Tongue (tissue), 2 donors: Measurements from ENCODE around the gene LYRM7. TPM values are rescaled to one million over a fixed set of nuclear protein-coding genes. Genes with fewer than 3 reads are reported as not detected.
"Not testable (repeated sequence)": the region's sequence is repeated elsewhere in the genome, so short reads cannot be mapped to it uniquely, and the experiment has no call there.

Experiments used
- DNase-seq: peaks from one replicate; pipeline ENCODE4 v3.0.0-alpha.2; 2015
- total RNA-seq: library from RNA; depleted of rRNA; stranded (reverse); fragments of >200 nt; gene quantifications from one replicate; pipeline ENCODE4 v1.2.3, GENCODE V29; 2014

LYRM7 gene
- total RNA-seq, 1 donor from 2014 or later: 22.1 TPM

DNA sequence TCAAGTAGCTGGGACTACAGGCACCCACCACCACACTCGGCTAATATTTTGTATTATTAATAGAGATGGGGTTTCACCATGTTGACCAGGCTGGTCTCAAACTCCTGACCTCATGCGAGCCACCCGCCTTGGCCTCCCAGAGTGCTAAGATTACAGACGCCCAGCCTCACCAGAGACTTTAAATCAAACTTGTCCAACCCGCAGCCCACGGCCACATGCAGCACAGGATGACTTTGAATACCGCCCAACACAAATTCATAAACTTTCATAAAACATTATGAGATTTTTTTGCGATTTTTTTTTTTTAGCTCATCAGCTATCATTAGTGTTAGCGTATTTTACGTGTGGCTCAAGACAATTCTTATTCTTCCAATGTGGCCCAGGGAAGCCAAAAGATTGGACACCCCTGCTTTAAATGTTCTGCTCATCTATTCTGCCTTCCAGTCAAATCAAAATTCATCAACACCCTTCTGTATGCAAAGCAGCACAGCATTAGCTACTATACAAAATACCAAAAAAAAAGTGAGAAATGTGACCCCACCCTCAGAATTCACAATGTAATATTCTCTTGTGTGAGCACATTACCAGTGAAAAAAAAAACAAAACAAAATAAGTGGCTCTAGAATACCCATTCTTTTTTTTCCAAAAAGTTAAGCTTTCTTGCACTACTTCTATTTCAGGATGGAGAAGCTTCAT lies 50.4 kb downstream of the LYRM7 start:
- DNase-seq: no peak

DNA sequence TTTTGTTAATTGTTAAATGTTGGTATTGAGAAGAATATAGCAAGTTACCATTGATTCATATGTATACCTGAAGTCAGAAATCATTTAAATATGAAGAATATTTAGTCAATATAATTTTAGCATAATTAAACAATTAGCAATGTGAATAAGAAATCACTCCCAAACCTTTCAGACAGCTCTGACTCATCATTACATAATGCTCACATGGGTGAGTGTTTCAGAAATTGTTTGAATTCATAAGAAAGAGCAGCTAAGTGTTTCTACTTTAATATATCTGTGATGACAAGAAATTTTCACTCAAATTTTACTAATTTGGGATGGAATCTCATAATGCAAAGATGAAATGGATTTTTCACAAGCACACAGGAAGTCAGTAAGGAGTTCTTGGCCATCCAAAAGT lies 51.1 kb downstream of the LYRM7 start:
- no peak for DNase-seq

GRCh38 chr5:131222731-131223130 lies 52.0 kb downstream of the LYRM7 start:
- no peak for DNase-seq

- DNase-seq: no peak
These were observed 53.1 kb downstream of the LYRM7 start for GRCh38 chr5:131223751-131224386.

GRCh38 chr5:131224387-131225201 lies 53.9 kb downstream of the LYRM7 start:
- DNase-seq: no peak

DNA sequence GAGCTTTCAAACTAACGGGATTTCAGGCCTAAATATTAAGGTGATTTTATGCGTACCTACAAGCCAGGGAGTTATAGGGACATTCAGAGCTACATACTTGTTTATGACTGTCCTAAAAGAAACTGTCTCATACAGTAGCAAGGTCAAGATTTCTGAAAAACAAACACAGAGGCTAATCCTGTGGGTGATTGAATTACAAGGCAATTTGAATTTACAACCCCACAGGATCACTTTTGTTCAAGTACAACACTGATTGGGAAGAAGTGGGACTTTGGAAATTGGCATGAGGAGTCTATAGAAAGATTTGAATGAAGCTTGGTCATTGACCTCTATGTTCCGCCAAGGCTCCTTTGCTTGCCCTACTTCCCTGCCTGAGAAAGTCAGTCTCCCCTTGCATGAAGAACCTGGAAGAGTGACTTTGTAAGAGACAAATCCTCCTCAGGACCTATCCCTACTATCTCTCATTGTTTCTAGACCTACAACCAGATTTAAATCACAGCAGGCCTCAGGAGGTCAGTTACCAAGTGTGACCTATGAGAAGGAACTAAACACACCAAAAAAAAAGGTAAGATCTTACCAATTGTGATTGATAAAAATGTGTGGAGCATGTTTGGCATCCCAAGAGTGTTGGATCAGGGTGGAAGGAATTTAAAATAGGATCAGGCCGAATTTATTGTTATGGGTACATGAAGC lies 54.7 kb downstream of the LYRM7 start:
- DNase-seq: no peak

DNA sequence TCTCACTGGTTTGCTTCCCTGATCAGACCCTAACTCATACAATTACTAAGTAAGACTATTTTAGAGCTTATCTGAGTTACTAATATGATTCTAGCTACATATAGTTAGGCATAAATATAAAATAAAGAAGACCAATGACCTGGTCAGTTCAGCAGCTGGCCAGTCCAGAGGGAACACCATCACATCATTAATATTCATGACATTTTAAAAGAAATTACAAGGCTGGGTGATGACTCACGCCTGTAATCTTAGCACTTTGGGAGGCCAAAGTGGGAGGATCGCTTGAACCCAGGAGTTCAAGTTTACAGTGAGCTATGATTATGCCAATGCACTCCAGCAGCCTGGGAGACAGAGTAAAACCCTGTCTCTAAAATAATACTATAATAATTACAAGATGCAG lies 56.2 kb downstream of the LYRM7 start:
- no peak for DNase-seq

DNA sequence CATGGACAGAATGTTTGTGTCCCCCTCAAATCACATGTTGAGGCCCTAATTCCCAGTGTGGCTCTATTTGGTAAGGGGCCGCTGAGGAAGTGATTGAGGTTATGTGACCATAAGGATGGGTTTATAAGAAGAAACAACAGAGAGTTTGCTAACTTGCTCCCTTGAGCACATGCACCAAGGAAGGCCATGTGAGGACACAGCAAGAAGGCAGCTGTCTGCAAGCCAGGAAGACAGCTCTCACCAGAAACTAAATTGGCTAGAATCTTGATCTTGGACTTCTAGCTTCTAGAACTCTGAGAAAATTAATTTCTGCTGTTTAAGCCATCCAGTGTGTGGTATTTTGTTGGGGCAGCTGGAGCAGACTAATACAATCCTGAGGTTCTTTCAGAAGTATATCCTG lies 57.9 kb downstream of the LYRM7 start:
- no peak for DNase-seq

- DNase-seq: no peak
These were observed 58.9 kb downstream of the LYRM7 start for GRCh38 chr5:131229623-131230022.

DNA sequence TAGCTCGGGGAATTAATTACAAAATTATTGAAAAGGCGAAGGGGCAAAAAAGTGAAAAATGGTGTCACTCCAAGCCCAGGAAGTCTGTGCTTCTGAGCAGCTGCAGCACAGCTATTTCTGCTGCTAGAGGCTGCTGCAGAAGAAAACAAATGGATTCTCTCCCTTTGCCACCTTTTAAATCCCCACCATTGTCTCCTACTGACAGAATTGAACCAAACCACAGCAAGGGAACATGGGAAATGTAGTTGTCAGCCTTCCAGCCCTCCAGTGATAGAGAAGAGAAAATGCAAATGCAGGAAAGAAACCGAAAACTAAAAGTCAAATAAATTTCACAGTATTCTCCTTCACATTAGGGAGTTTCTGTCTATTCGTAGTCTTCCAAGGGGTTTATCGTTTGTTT lies 59.7 kb downstream of the LYRM7 start:
- DNase-seq: no peak

DNA sequence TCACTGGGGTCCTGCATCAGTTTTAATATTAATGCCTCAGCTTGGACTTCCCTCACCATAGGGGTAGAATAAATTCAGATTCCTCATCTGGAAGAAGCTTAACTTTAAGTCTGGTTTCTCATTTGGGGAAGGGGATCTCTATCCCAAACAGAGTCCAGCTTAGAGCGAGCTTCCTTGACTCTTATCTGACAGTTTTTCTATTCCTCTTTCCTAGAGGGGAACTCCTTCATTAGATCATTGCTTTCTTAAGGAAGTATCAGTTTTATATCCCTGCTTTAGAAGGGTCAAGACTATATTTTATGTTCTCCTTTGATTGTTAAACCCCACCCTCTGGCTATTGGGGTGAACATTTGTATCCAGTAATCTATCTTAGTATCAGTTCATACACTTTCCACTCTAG lies 68.9 kb downstream of the LYRM7 start:
- no peak for DNase-seq

DNA sequence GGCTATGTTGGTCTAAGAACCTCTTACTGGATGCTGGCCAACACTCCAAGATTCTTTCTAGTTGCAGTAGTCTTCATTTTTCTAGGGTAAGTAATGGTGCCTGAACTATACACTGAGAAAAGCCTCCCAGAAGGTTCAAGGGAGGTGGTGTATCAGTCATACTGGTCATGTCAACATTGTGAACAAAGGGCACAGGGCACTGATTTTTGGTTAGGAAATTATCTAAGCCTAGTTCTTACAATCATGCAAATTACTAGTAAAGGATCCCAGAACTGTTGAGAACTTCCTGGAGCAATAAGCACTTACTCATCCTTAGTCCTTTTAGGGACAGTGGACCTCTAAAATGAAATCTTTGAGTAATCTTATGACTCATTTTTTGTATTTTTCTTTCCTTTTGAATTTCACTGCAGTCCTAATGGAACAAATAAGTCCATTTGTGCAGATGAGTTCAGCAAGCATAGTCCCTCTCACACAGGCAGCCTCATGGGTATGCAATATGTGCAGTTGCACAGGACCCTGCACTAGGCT lies 72.0 kb downstream of the LYRM7 start:
- no peak for DNase-seq

GRCh38 chr5:131245312-131245711 lies 74.6 kb downstream of the LYRM7 start:
- DNase-seq: no peak

GRCh38 chr5:131245948-131246347 lies 75.2 kb downstream of the LYRM7 start:
- no peak for DNase-seq

GRCh38 chr5:131246504-131246903 lies 75.8 kb downstream of the LYRM7 start:
- no peak for DNase-seq

- no peak for DNase-seq
These were observed 80.2 kb downstream of the LYRM7 start for GRCh38 chr5:131250751-131251475.

DNA sequence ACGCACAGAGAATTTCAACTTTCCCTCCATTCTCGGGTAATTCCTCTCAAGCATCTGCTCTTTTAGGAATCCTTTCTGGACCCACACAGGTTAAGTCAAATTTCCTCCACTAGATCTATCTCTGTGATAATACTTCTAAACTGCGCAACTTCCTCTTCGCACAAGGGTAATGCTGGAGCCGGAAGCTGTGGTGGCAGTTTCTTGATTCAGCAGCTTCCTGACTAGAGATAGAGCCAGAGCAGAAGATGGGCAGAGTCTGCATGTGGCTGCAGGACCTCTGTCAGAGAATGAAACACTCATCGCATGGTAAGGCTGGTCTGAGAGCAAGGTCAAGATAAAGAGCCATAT lies 82.1 kb downstream of the LYRM7 start:
- no peak for DNase-seq

GRCh38 chr5:131254025-131254424 lies 83.3 kb downstream of the LYRM7 start:
- DNase-seq: not testable (repeated sequence)

DNA sequence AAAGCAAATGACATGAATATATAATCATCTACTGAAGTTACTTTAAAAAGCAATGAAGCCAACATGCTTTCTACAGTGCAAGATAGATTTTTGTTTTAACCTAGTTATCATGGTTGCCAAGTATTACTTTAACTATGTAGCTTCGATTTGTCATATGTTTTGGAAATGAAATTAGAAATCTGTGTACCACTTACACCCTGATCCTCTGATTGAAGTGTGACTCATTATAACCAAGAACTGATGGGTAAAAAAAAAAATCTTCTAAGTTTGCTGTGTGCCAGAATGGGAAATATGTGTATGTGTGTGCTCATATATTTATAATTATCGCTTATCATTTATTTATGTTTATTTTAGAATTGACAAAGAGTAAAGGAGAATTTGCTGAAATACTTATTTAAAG lies 84.0 kb downstream of the LYRM7 start:
- no peak for DNase-seq
